Activated naive CD8-positive, alpha-beta T cell treated with anti-CD3 and anti-CD28 coated beads, Interleukin-2, amount 10 ng/mL, durations not matched to agents 7 days and 5 days (primary cell): ENCODE measurements around the gene HPS3. TPM values are rescaled to one million over a fixed set of nuclear protein-coding genes. Genes with fewer than 3 reads are reported as not detected.
A peak's percentile ranks its signal among the peaks of the same experiment; 100 is the strongest.

Source experiments
- ATAC-seq: fragments of 150-1000 bp; cut with Tn5 transposase; one replicate; pipeline ENCODE4 v1.10.0; 2021; ENCODE audit warnings: low read depth, moderate library complexity
- POLR2A ChIA-PET: fragments of 350-600 bp; sonication (Branson Sonifier 250); formaldehyde crosslinking; loops from one replicate; lab custom pipeline; 2021; ENCODE audit warnings: antibody characterized with exemption; lab: Charles Lee
- DNase-seq: peaks from one replicate; pipeline ENCODE4 v3.0.0; 2021
- H3K27ac Mint-ChIP-seq: one replicate; pipeline ENCODE4 v1.8.0; 2022; ENCODE audit warnings: mild to moderate bottlenecking, mixed read lengths
- H3K27me3 Mint-ChIP-seq: one replicate; pipeline ENCODE4 v1.8.0; 2022; ENCODE audit warnings: mild to moderate bottlenecking, moderate library complexity, mixed read lengths
- H3K36me3 Mint-ChIP-seq: one replicate; pipeline ENCODE4 v1.8.0; 2021; ENCODE audit warnings: mild to moderate bottlenecking, mixed read lengths
- H3K4me1 Mint-ChIP-seq: one replicate; pipeline ENCODE4 v1.8.0; 2021; ENCODE audit warnings: mixed read lengths
- H3K4me3 Mint-ChIP-seq: one replicate; pipeline ENCODE4 v1.8.0; 2022; ENCODE audit warnings: mild to moderate bottlenecking, moderate library complexity, mixed read lengths
- H3K9me3 Mint-ChIP-seq: one replicate; pipeline ENCODE4 v1.8.0; 2021; ENCODE audit warnings: mixed read lengths
- total RNA-seq, 2 experiments: library from RNA; stranded (reverse); gene quantifications; one replicate each; pipeline ENCODE4 v1.2.3, GENCODE V29; 2021

Gene HPS3
- total RNA-seq, 2 experiments from 2014 or later: 35.8 to 37.4 TPM

- Mint-ChIP-seq H3K4me3 (no peak overlapping the region), H3K4me1 (no peaks in the 10 kb centered on the region), H3K27me3 (peaks cover 16% of the 10 kb centered on the region), H3K9me3 (no peaks in the 10 kb centered on the region), H3K36me3 (no peaks in the 10 kb centered on the region), H3K27ac (no peak overlapping the region)
- no peak for ATAC-seq
- DNase-seq: no peak
- POLR2A ChIA-PET: no interaction called here
These were observed 28.3 kb upstream of the HPS3 start for GRCh38 chr3:149101154-149101553.

- Mint-ChIP-seq H3K4me1 (no peaks in the 10 kb centered on the region), H3K27ac (no peak overlapping the region), H3K36me3 (no peaks in the 10 kb centered on the region), H3K9me3 (peaks cover 2% of the 10 kb centered on the region), H3K27me3 (peaks cover 16% of the 10 kb centered on the region), H3K4me3 (no peak overlapping the region)
- no peak for ATAC-seq
- POLR2A ChIA-PET: no interaction called here
- no peak for DNase-seq
These were observed 27.8 kb upstream of the HPS3 start for GRCh38 chr3:149101641-149102040.

- Mint-ChIP-seq H3K27ac (no peak overlapping the region), H3K9me3 (peaks cover 3% of the 10 kb centered on the region), H3K36me3 (no peaks in the 10 kb centered on the region), H3K27me3 (peaks cover 11% of the 10 kb centered on the region), H3K4me1 (no peaks in the 10 kb centered on the region), H3K4me3 (no peak overlapping the region)
- POLR2A ChIA-PET: no interaction called here
- ATAC-seq (no peak), DNase-seq (no peak)
These were observed 25.0 kb upstream of the HPS3 start for GRCh38 chr3:149104484-149104883.

GRCh38 chr3:149114458-149114857, 15.0 kb upstream of the HPS3 start:
- POLR2A ChIA-PET: no interaction called here
- no peak overlapping the region for H3K27ac Mint-ChIP-seq
- H3K27me3 Mint-ChIP-seq: peaks cover 9% of the 10 kb centered on the region
- H3K4me3 Mint-ChIP-seq: no peak overlapping the region
- H3K9me3 Mint-ChIP-seq: no peaks in the 10 kb centered on the region
- DNase-seq (no peak), ATAC-seq (no peak)
- no peaks in the 10 kb centered on the region for H3K4me1 Mint-ChIP-seq
- H3K36me3 Mint-ChIP-seq: no peaks in the 10 kb centered on the region

GRCh38 chr3:149115114-149115513, 14.3 kb upstream of the HPS3 start:
- DNase-seq: no peak
- Mint-ChIP-seq H3K27me3 (peaks cover 6% of the 10 kb centered on the region), H3K9me3 (no peaks in the 10 kb centered on the region), H3K27ac (no peak overlapping the region), H3K4me1 (peaks cover under 1% of the 10 kb centered on the region), H3K36me3 (no peaks in the 10 kb centered on the region), H3K4me3 (no peak overlapping the region)
- ATAC-seq: no peak
- POLR2A ChIA-PET: no interaction called here

GRCh38 chr3:149118724-149119123, 10.7 kb upstream of the HPS3 start:
- POLR2A ChIA-PET: no interaction called here
- H3K27me3 Mint-ChIP-seq: peaks cover 2% of the 10 kb centered on the region
- no peaks in the 10 kb centered on the region for H3K36me3 Mint-ChIP-seq
- no peaks in the 10 kb centered on the region for H3K9me3 Mint-ChIP-seq
- no peak overlapping the region for H3K4me3 Mint-ChIP-seq
- H3K4me1 Mint-ChIP-seq: peaks cover 5% of the 10 kb centered on the region
- ATAC-seq (no peak), DNase-seq (no peak)
- H3K27ac Mint-ChIP-seq: no peak overlapping the region

- peaks cover 5% of the 10 kb centered on the region for H3K27me3 Mint-ChIP-seq
- ATAC-seq (no peak), DNase-seq (no peak)
- no peak overlapping the region for H3K27ac Mint-ChIP-seq
- H3K9me3 Mint-ChIP-seq: no peaks in the 10 kb centered on the region
- peaks cover 5% of the 10 kb centered on the region for H3K4me1 Mint-ChIP-seq
- POLR2A ChIA-PET: interaction anchor here (1.3 to 1.6 kb wide), 2 partner anchors 10 to 154 kb away, joined by 4 to 7 read pairs; partner anchors contain the start of gene HPS3
- H3K36me3 Mint-ChIP-seq: no peaks in the 10 kb centered on the region
- no peak overlapping the region for H3K4me3 Mint-ChIP-seq
These were observed 10.0 kb upstream of the HPS3 start for GRCh38 chr3:149119466-149119865.

- peaks cover 5% of the 10 kb centered on the region for H3K4me1 Mint-ChIP-seq
- no peak overlapping the region for H3K4me3 Mint-ChIP-seq
- DNase-seq (no peak), ATAC-seq (peak; percentile 68)
- H3K27ac Mint-ChIP-seq: no peak overlapping the region
- no peaks in the 10 kb centered on the region for H3K36me3 Mint-ChIP-seq
- POLR2A ChIA-PET: interaction anchor here (1.3 to 1.6 kb wide), 2 partner anchors 9 to 153 kb away, joined by 4 to 7 read pairs; partner anchors contain the start of gene HPS3
- H3K27me3 Mint-ChIP-seq: peaks cover 5% of the 10 kb centered on the region
- H3K9me3 Mint-ChIP-seq: no peaks in the 10 kb centered on the region
These were observed 9.1 kb upstream of the HPS3 start for GRCh38 chr3:149120051-149120972.

GRCh38 chr3:149122721-149123578, 6.5 kb upstream of the HPS3 start:
- POLR2A ChIA-PET: no interaction called here
- Mint-ChIP-seq H3K27me3 (peaks cover 4% of the 10 kb centered on the region), H3K27ac (no peak overlapping the region), H3K4me1 (peaks cover 5% of the 10 kb centered on the region), H3K36me3 (no peaks in the 10 kb centered on the region), H3K9me3 (no peaks in the 10 kb centered on the region), H3K4me3 (no peak overlapping the region)
- no peak for ATAC-seq
- no peak for DNase-seq

GRCh38 chr3:149128821-149129220, 617 bp upstream of the HPS3 start:
- H3K27me3 Mint-ChIP-seq: peaks cover 8% of the 10 kb centered on the region
- DNase-seq (no peak), ATAC-seq (no peak)
- peak overlapping the region; percentile 66 for H3K27ac Mint-ChIP-seq
- H3K36me3 Mint-ChIP-seq: peaks cover 15% of the 10 kb centered on the region
- H3K9me3 Mint-ChIP-seq: no peaks in the 10 kb centered on the region
- peak overlapping the region; percentile 91 for H3K4me3 Mint-ChIP-seq
- H3K4me1 Mint-ChIP-seq: peaks cover 26% of the 10 kb centered on the region
- POLR2A ChIA-PET: interaction anchor here (0.7 to 1.9 kb wide), 5 partner anchors 9 to 137 kb away, joined by 3 to 11 read pairs (median 5); partner anchors contain the start of gene GYG1

- ATAC-seq (no peak), DNase-seq (no peak)
- peaks cover 21% of the 10 kb centered on the region for H3K36me3 Mint-ChIP-seq
- H3K9me3 Mint-ChIP-seq: no peaks in the 10 kb centered on the region
- H3K27ac Mint-ChIP-seq: no peak overlapping the region
- peaks cover 5% of the 10 kb centered on the region for H3K27me3 Mint-ChIP-seq
- peak overlapping the region; percentile 91 for H3K4me3 Mint-ChIP-seq
- H3K4me1 Mint-ChIP-seq: peaks cover 26% of the 10 kb centered on the region
- POLR2A ChIA-PET: interaction anchor here (0.6 kb wide), 1 partner anchor 1479 kb away, joined by 3 read pairs; no protein-coding TSS in a partner anchor
These were observed 2.2 kb downstream of the HPS3 start for GRCh38 chr3:149131589-149131988.

- H3K36me3 Mint-ChIP-seq: peaks cover 21% of the 10 kb centered on the region
- DNase-seq: no peak
- POLR2A ChIA-PET: no interaction called here
- ATAC-seq: no peak
- no peak overlapping the region for H3K27ac Mint-ChIP-seq
- H3K4me1 Mint-ChIP-seq: peaks cover 19% of the 10 kb centered on the region
- no peaks in the 10 kb centered on the region for H3K9me3 Mint-ChIP-seq
- H3K4me3 Mint-ChIP-seq: no peak overlapping the region
- no peaks in the 10 kb centered on the region for H3K27me3 Mint-ChIP-seq
These were observed 5.1 kb downstream of the HPS3 start for GRCh38 chr3:149134575-149134974.

- H3K4me1 Mint-ChIP-seq: peaks cover 9% of the 10 kb centered on the region
- peaks cover 32% of the 10 kb centered on the region for H3K36me3 Mint-ChIP-seq
- H3K4me3 Mint-ChIP-seq: no peak overlapping the region
- no peaks in the 10 kb centered on the region for H3K27me3 Mint-ChIP-seq
- H3K9me3 Mint-ChIP-seq: no peaks in the 10 kb centered on the region
- no peak for DNase-seq
- ATAC-seq: no peak
- POLR2A ChIA-PET: no interaction called here
- H3K27ac Mint-ChIP-seq: no peak overlapping the region
These were observed 13.2 kb downstream of the HPS3 start for GRCh38 chr3:149142682-149143081.
